ENCODE data around the gene CNIH3.
"Not testable (repeated sequence)": the region's sequence is repeated elsewhere in the genome, so short reads cannot be mapped to it uniquely, and the experiment has no call there.

Gene CNIH3

DNA sequence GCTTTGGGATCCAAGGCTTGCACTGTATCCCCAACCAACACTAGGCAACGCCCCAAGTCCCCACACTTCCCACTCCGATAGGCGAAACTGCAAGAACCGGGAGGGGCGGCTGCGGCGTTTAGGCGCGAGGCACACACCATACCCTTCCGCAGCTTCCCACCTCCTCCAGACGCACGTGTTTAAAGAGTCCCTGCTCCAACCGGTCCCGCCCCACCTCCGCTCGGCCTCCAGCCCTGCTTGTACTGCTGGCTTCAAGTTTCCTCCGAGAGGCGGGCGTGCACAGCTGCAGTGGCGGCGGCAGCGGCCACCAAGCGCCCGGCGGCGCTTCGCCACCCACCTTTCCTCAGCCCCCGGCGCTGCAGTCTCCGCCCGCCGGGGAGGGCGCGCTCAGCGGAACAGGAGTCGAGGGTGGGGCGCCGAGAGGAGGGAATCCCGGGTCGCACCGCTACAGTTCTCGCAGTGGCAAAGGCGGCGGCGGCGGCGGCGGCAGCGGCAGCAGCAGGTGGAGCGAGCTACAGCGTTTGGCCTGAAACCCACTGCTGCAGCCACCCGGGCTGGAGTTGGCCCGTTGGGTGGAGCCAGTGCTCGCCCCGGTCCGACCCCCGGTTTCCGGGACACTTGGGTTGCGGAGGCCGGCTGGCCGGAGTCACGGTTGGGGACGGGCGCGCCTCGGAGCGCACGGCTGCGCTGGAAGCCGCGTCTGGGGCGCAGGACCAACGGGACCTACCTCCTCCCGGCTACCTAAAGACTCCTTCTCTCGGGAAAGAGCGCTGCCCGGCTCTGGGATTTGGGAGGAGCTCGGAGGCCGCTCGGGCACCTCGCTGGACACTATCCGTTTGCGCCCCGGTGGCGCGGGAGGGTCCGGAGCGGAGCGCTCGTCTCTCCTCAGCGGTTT, at the start of gene CNIH3:
CNIH3 (plus strand) TSS at position 457 of the 895 bp plus-strand sequence. CDS start 858 bp downstream, outside the sequence.
- peak; percentile 73 for DNase-seq

DNA sequence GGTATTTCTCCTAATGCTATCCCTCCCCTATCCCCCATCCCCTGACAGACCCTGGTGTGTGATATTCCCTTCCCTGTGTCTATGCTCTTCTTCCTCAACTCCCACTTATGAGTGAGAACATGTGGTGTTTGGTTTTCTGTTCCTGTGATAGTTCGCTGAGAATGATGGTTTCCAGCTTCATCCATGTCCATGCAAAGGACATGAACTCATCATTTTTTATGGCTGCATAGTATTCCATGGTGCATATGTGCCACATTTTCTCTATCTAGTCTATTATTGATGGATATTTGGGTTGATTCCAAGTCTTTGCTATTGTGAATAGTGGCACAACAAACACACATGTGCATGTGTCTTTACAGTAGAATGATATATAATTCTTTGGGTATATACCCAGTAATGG, 49.6 kb upstream of the CNIH3 start:
- DNase-seq = not testable (repeated sequence)

DNA sequence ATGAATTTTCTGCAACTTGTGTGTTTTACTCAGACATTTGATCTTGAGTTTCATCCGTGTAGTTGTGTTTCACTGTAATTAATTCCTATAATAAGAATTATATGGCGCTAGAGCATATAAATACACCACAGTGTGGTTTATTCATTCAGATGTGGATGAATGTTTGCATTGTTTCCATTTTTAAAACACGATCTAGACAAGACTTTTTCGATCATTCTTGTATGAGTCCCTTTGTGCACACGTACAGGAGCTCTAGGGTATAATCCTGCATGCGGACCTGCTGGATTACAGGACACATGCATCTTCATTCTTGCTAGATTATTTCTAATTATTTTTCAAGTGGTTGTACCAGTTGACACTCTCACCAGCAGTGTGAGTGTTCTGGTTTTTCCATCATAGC, 46.8 kb upstream of the CNIH3 start:
- no peak for DNase-seq

DNA sequence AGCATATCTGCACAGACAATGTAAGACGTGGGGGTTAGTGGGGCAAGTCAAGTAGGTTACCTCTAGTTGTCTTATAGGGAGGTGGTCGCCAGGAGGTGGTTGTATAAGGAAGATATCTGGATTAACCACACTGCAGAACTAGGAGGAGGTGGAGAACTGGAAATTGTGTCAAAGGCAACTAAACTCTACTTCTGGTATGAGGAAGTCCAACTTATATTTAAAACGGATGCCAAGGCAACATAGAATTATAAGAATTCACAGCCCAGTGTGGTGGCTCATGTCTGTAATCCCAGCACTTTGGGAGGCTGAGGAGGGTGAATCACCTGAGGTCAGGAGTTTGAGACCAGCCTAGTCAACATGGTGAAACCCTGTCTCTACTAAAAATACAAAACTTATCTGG, 44.1 kb upstream of the CNIH3 start:
- DNase-seq = not testable (repeated sequence)

DNA sequence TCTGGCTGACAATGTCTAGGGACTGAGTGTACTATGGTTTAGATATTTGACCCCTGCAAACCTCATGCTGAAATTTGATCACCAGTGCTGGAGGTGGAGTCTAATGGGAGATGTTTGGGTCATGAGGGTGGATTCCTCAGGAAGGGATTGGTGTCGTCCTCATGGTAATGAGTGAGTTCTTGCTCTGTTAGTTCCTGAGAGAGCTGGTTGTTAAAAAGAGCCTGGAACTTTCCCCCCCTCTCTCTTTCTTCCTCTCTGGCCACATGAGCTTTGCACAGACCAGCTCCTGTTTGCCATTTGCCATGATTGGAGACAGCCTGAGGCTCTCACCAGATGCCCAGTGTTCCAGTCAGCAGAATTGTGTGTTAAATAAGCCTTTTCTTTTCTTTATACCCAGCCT, 36.6 kb upstream of the CNIH3 start:
- DNase-seq = no peak

DNA sequence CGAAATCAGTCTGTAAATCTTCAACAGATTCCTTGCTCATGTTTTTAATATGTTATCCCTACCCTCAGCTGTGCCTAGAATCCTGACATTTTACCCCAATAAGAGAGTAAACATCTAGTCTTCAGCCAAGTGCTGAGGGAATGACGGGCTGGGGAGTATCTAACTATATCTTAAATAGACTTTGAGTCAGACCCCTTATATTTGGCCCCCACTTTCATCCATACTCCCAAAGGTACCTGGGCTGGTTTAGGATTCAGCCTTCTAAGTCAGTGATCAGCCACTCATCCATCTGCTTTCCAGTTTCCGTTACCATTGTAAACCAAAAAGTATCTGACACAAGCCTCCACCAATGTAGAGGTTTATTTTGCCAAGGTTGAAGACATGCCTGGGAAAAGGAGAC, 36.1 kb upstream of the CNIH3 start:
- DNase-seq = no peak

DNA sequence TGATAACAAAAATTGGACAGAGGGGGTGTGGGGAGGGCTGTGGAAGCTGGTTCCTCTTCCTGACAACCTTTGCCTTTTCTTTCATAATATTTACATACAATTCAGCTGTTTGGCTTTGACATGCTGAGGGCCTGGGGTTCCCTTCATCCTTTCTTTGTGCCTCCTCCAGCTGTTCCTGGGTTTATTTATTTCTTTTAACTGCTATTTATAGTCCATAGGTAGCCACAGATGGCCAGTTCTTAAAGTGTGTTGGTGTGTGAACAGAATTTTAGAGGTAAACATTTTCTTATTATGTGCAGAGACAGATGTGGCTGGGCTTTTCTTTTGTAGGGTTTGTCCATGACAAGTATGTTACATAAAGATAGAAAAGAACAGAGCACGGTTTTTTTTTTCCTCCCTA, 34.1 kb upstream of the CNIH3 start:
- DNase-seq = peak; percentile 68

DNA sequence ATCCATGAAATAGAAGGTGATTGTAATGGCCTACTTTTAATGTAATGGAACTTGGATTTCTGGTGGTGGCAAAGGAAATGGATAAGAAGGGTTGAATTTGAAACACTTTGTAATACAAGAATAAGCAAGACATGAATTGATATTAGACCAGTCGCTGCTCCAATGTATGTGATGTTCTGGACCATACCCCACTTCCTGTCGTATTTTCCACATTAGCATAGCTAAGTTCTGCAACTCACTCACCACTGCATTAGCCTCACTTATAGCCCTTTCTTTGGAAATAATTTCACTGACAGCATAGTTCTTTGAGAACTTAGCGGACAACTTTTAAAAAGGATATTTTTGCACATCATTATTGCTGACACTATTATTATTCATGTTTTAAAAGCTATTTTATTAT, 32.3 kb upstream of the CNIH3 start:
- DNase-seq = no peak

DNA sequence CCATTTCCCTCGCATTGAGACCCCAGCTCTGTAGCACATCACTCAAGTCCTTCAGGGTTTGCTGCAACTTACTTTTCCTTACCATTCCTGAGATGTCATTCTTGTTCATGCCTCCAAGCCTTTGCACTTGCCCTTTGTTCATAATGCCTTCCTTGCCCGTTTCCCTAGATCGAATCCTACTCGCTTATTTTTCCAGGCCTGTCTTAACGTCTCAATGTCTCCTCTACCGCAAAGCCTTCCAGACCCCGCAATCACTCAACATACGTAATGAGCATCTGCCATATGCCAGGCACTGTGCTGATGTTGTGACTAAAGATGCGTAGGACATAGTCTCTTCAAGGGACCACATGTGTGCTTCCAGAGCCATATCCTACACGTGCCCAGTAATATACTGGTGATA, 31.1 kb upstream of the CNIH3 start:
- no peak for DNase-seq

DNA sequence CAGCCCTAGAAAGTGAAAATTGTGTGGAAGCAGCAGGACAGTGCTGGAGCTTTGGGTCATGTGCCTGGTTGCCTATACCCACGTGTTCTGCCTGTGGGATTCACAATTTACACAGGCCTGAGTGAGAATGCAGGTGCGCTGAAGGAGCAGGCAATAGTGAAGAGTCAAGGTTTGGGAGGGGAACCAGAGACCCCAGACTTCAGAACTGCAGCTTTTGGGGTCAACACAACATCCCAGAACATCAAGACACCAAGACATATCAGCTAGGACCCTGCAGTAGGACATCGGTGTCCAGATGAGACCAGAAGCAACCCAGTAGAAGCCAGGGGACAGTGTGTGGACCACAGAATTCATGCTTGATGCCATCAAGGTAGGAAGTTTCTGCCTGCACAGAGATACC, 29.1 kb upstream of the CNIH3 start:
- no peak for DNase-seq

DNA sequence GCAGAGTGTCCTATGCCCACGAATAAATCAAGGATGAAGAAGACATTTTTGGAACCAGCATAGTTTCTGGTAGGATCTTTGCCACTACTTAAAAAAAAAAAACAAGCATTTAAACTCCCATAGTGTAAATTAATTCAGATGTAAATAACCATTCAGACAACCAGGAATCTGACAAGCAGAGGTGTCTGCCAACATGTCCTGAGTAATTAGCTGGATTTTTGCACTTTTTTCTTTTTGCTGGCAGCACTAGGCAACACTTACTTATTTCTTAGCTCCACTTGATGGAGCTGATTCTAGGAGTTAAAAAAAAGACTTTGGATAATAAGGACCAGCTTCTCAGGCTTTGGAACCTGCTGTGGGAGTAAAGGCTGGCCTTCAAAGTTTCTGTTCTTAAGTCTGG, 27.6 kb upstream of the CNIH3 start:
- no peak for DNase-seq

DNA sequence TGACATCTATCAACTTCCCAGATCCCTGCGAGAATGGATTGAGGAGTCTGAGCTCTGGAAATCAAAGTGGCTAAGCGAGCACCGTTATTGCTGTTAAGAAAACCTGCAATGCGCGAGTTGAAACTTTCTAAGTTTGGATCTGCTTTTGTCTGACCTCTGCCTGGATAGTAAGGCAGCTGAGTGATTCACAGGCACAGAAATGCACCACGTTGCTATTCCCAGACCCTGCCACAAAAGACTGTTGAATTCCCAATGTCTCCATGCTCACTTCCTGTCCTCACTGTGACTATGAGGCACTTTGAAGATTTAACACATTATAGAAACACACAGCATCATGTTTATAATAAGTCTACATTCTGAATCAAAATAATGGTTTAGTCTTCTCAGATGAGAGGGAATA, 27.1 kb upstream of the CNIH3 start:
- no peak for DNase-seq

DNA sequence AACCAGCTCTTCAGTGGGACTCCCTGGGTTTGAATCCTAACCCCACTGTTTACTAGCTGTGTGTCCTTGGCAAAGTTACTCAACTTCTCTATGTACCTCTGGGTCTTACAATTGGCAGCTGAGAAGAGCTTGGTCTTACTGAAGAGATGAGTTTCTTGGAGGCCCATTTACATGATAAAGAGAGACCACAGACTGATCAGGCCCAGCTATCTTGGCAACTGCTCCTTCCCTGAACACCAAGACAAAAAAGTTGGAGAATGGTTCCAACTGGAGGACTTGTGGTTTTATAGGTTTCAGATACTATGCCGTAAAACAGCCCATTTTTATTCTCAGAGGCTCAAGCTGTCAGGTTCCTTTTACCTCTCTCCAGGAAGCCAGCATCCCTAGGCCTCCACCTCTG, 24.8 kb upstream of the CNIH3 start:
- no peak for DNase-seq

DNA sequence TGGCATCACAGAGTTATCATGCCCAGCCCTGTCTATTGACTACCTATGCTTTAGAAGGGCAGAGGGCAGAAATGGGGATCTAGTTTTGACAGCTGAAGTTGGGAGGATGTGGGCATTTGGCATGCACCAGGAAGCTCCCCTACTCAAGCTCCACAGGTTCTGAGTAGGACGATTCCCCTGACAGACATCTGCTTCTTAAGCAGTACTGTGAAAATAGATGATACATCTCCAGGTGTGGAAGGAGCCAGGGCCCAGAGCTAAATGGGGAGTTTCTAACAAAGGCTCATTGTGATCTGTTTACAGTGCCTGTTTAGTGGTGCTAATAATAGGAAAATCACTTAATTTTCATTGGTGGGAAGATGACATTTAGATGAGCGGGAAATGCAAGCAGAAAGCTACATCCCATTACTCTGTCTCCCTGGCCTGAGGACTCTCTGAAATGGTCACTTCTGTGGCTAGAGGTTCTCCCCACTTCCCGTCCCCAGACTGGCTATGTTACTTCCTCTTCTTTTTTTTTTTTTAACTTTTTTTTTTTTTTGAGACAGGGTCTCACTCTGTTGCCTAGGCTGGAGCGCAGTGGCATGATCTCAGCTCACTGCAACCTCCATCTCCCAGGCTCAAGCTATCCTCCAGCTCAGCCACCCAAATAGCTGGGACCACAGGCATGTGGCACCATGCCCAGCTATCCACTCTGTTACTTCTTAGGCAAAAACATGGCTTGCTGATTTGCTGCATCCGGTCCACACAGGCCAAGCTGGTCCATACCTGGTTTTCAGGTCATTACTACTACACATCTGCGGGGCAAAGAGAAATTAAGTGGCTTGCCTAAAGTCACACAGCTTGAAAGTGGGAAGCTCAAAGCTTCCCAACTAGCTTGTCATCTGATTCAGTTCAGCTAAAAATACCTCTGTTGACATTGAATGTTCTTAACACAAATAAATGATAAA, 23.2 kb upstream of the CNIH3 start:
- peak; percentile 9 for DNase-seq

DNA sequence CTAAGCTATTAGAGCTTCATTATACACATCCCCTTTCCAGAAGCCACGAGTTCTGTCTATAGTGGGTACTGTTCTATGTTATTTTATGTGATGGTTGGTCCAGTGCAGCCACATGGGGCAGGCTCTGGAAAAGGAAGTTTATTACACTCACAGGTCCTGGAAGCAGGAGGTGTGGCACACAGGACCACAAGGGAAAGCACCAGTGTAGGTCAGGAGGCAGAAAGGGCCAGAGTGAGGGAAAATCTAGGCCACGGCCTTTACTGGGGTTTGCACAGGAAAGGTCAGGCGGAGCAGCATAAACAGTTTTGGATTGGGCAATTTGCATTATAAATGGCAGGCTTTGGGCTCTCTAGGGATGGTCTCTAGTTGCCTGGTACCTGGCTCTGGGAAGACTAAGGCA, 21.8 kb upstream of the CNIH3 start:
- no peak for DNase-seq

DNA sequence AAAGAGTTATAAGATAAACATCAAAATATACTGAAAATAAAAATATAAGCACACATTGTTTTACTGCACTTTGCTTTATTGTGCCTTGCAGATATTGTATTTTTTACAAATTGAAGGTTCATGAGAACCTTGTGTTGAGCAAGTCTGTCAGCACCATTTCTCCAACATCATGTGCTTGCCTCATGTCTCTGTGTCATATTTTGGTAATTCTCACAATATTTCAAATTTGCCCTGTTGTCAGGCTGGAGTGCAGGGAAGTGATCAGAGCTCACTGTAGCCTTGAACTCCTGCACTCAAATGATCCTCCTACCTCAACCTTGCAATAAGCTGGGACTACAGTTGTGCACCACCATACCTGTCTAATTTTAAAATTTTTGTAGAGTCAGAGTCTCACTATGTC, 21.3 kb upstream of the CNIH3 start:
- DNase-seq = no peak

DNA sequence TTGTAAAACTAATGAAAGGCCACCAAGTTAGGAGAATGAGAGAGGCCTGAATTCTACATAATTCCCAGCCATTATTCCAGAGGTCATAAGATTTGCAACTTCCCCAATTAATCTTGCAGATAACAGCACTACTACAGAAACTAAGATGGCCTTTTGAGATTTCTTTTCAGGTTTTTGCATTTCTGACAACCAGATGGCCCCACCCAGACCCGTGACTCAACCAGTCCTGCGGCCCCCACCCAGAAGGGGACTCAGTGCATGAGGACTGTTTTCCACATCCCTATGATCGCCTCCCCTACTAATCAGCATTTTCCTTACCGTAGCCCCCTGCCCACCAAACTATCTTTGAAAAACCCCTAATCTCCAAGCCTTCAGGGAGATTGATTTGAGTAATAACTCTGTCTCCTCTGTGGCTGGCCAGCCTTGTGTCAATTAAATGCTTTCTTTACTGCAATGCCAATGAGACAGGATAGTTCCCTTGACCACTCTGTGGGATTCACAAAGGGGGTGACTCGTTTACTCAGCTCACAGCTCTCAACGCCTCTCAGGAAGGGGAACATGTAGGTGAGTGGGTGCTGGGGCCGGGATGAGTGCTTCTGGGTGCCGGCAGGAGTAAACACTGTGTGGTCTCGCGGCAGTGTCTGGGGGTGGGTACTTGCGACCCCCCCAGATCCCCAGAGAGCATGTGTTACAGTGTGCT, 10.5 kb upstream of the CNIH3 start:
- no peak for DNase-seq

DNA sequence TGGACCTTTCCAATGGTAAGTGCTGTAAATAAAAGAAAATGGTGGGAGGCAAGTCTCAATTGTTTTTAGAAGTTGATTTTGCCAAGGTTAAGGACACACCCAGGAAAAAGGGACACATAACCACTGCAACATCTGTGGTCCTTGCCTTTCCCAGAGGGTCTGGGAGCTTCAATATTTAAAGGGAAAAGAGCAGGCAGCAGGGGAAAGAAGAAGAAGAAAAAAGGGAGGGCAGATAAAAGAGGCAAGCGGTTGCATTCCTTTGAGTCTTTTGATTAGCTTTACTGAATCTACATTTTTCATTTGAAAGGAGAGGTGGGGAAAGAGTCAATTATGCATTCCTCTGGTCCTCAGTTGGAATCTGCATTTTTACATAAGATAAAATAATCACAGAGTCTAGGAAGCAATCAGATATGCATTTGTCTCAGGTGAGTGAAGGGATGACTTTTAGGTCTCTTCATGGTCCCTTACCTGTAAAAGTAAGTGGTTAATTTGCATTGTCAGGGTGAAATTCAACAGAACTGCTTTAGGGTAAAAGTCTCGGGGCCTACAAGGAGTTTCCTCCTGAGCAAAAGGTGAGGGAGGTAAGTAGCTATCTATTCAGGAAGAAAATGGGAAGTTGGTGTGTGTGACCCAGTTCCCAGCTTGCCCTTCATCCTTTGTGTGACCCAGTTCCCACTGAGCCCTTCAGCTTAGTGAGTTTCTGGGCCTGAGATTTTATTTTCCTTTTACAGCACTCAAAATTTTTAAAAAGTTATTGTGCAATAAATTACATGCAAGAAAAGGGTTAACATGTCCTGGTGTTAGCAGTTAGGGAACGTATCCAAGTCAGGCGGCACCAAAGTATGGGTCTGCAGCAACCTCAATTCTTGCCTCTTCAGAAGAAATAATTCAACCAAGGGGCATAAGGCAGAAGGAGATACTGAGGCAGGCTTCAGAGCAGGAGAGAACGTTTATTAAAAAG, 8.6 kb upstream of the CNIH3 start:
- DNase-seq = no peak

DNA sequence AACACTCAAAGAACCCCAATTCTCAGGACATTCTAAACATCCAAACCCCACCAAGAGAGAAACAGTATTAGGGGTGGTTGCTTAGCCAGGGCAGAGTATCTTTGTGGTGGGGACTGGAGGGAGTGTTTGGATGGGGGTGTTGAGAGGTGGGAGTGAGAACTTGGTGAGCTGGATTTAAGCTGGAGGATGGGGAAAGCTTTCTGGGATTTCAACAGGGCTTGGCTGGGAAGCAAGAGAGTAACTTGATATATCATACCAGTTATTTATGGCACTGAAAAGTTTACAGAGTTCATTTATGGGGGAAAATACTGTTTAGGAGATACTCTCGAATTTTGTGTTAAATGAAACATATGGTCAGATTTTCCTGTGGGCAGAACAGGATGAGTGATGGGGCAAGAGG, 6.8 kb upstream of the CNIH3 start:
- DNase-seq = no peak

DNA sequence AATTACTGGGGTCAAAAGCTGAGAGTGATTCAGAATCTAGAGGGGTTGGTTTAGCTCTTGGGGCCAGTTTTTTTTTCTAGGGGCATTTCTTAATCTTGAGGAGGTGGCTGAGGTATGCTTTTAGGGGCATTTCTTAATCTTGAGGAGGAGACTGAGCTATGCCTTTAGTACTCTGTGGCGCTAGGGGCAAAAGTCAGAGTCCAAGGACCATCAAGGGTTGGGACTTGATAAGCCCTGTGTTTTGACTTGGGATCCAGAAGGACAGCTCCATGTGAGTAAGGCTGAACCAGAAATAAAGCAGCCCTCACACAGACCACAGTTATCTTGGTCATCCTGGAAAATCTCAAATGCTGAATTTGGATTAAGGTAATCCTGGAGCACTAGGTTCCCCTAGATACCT, 3.9 kb upstream of the CNIH3 start:
- no peak for DNase-seq

DNA sequence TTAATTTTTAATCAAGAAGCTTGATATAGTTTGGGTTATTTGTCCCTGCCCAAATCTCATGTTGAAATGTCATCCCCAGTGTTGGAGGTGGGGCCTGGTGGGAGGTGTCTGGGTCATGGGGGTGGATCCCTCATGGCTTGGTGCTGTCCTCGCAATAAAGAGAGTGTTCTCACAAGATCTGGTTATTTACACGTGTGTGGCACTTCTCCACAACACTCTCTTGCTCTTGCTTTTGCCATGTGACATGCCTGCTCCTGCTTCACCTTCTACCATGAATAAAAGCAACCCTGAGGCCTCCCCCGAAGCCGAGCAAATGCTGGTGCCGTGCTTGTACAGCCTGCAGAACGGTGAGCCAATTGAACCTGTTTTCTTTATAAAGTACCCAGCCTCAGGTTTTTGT, 2.6 kb upstream of the CNIH3 start:
- no peak for DNase-seq

All from DMS53 (cell line).